ENCODE results near the gene ITGB3BP. TPM values are rescaled to one million over a fixed set of nuclear protein-coding genes. Genes with fewer than 3 reads are reported as not detected.

The ITGB3BP gene
- total and polyA plus RNA-seq, 2 of the 4 experiments (the other 2 are of a cell fraction), result 8.1 to 11.9 TPM

- dilution Hi-C loops (cut with HindIII; ENCODE audit: low sequenced_read_pairs, unreplicated experiment), result no loop called here
Measured at GRCh38 chr1:63563745-63564144, 40.7 kb upstream of the ITGB3BP start.

More at GRCh38 chr1:63563745-63564144, 40.7 kb upstream of the ITGB3BP start:
- Histone ChIP-seq H3K9me3 (ENCODE audit: control insufficient read depth, insufficient read depth, low read length) (no peaks in the 10 kb centered on the region), H3K14ac (replicated peaks; ENCODE audit: low read depth, low read length) (no peak overlapping the region), H3K27ac (ENCODE audit: insufficient read depth, low read length) (no peak overlapping the region), H4K8ac (ENCODE audit: low read depth in 2 of 2, low read length in 2 of 2) (no peak overlapping the region), H3K18ac (ENCODE audit: low read depth, low read length) (no peak overlapping the region), H2BK20ac (ENCODE audit: low read depth, low read length) (no peak overlapping the region), H3K56ac (ENCODE audit: extremely low read depth, insufficient read depth, low read length) (no peak overlapping the region), H3K4ac (ENCODE audit: low read depth, low read length) (no peak overlapping the region), H3K79me1 (ENCODE audit: low read depth in 1 of 2, low read length in 2 of 2) (no peaks in the 10 kb centered on the region), H3K9ac (ENCODE audit: low read depth, low read length) (no peak overlapping the region), H2BK120ac (ENCODE audit: low read depth, low read length) (no peak overlapping the region), H3K23ac (ENCODE audit: low read depth, low read length) (no peak overlapping the region), H3K36me3 (ENCODE audit: control insufficient read depth, insufficient read depth, low read length) (no peaks in the 10 kb centered on the region), H3K4me1 (ENCODE audit: control insufficient read depth, insufficient read depth, low read length) (no peaks in the 10 kb centered on the region), H4K91ac (ENCODE audit: insufficient read depth, low read depth, low read length) (no peak overlapping the region), H4K5ac (ENCODE audit: low read depth, low read length) (no peak overlapping the region), H4K20me1 (ENCODE audit: insufficient read depth, low read length) (no peaks in the 10 kb centered on the region), H2BK5ac (ENCODE audit: low read depth, low read length, poor library complexity, severe bottlenecking) (no peak overlapping the region), H3K4me2 (ENCODE audit: low read depth, low read length) (no peak overlapping the region), H2BK15ac (ENCODE audit: low read depth, low read length) (no peak overlapping the region), H2AK9ac (replicated peaks; ENCODE audit: low read depth, low read length, poor library complexity) (no peak overlapping the region), H3K4me3 (ENCODE audit: insufficient read depth, low read depth, low read length) (no peak overlapping the region), H2AK5ac (ENCODE audit: low read depth, low read length) (no peak overlapping the region), H3K27me3 (ENCODE audit: control insufficient read depth, insufficient read depth, low read length) (no peaks in the 10 kb centered on the region), H3K9me1 (ENCODE audit: insufficient read depth, low read length) (no peaks in the 10 kb centered on the region), H2AFZ (replicated peaks; ENCODE audit: low read length, poor library complexity) (no peak overlapping the region)
- ChIA-PET POLR2A (ENCODE audit: unreplicated experiment) (no interaction called here), CTCF (no interaction called here)
- no peak for DNase-seq
- intact Hi-C loops (cut with micrococcal nuclease), result no loop called here
- ATAC-seq (ENCODE audit: low read depth), result no peak
- BruUV-seq (replicated peaks), result no TSS peak
- TF ChIP-seq USF2 (IDR thresholded peaks at IDR 0.05; ENCODE audit: low read depth, low read length) (no peak), CHD1 (IDR thresholded peaks at IDR 0.05; ENCODE audit: low read depth, low read length) (no peak), CEBPB (IDR thresholded peaks at IDR 0.05; ENCODE audit: low read depth, low read length) (no peak), ELK1 (IDR thresholded peaks at IDR 0.05; ENCODE audit: borderline replicate concordance, low read depth, low read length) (no peak)
- in situ Hi-C loops (cut with MboI; ENCODE audit: low sequenced_read_pairs), result no loop called here
